Neural progenitor cell (in vitro differentiated cells): ENCODE results near the gene ZCCHC3. TPM values are rescaled to one million over a fixed set of nuclear protein-coding genes. Genes with fewer than 3 reads are reported as not detected.

Experiments used
- DNase-seq: peaks from one replicate; pipeline ENCODE4 v3.0.0-alpha.2; 2016; ENCODE audit warnings: low spot score
- H2AFZ ChIP-seq: fragments of 200-600 bp; sonication (generic); replicated peaks from 2 replicates; pipeline ENCODE4 v1.6.1; 2016; ENCODE audit warnings: antibody characterized with exemption
- H3F3A ChIP-seq: fragments of 200-600 bp; sonication (generic); 2 replicates; pipeline ENCODE4 v1.6.1; 2016; ENCODE audit warnings: antibody characterized with exemption, low read depth
- H3K27ac ChIP-seq: fragments of 200-600 bp; sonication (generic); 2 replicates; pipeline ENCODE4 v1.5.1; 2016; ENCODE audit warnings: mild to moderate bottlenecking
- H3K27me3 ChIP-seq: fragments of 200-600 bp; sonication (generic); 2 replicates; pipeline ENCODE4 v1.6.1; 2016; ENCODE audit warnings: mild to moderate bottlenecking, moderate library complexity
- H3K36me3 ChIP-seq: fragments of 200-600 bp; sonication (generic); 2 replicates; pipeline ENCODE4 v1.5.1; 2016
- H3K4me1 ChIP-seq: fragments of 200-600 bp; sonication (generic); 2 replicates; pipeline ENCODE4 v1.6.1; 2016; ENCODE audit warnings: mixed run types
- H3K4me2 ChIP-seq: fragments of 200-600 bp; sonication (generic); 2 replicates; pipeline ENCODE4 v1.6.1; 2016
- H3K4me3 ChIP-seq: fragments of 200-600 bp; sonication (generic); 2 replicates; pipeline ENCODE4 v1.5.1; 2016
- H3K79me2 ChIP-seq: fragments of 200-600 bp; sonication (generic); 2 replicates; pipeline ENCODE4 v1.6.1; 2016; ENCODE audit warnings: low read depth
- H3K9ac ChIP-seq: fragments of 200-600 bp; sonication (generic); 2 replicates; pipeline ENCODE4 v1.6.1; 2016
- H3K9me3 ChIP-seq: fragments of 200-600 bp; sonication (generic); 2 replicates; pipeline ENCODE4 v1.5.1; 2016; ENCODE audit warnings: low read depth
- H4K20me1 ChIP-seq: fragments of 200-600 bp; sonication (generic); 2 replicates; pipeline ENCODE4 v1.6.1; 2016; ENCODE audit warnings: low read depth
- H3K27ac Mint-ChIP-seq: 3 replicates; pipeline ENCODE4 v1.8.0; 2021; ENCODE audit warnings: mixed read lengths
- H3K27me3 Mint-ChIP-seq: 2 replicates; pipeline ENCODE4 v1.8.0; 2022; ENCODE audit warnings: low read depth, mild to moderate bottlenecking, inconsistent platforms, moderate library complexity, mixed read lengths; ENCODE audit not compliant: insufficient read depth
- H3K36me3 Mint-ChIP-seq: 3 replicates; pipeline ENCODE4 v1.8.0; 2021; ENCODE audit warnings: mixed read lengths
- H3K4me1 Mint-ChIP-seq: 3 replicates; pipeline ENCODE4 v1.8.0; 2021; ENCODE audit warnings: mixed read lengths
- H3K4me3 Mint-ChIP-seq: 3 replicates; pipeline ENCODE4 v1.8.0; 2021; ENCODE audit warnings: mild to moderate bottlenecking, moderate library complexity, mixed read lengths
- H3K9me3 Mint-ChIP-seq: 3 replicates; pipeline ENCODE4 v1.8.0; 2020; ENCODE audit warnings: mixed read lengths
- EZH2 ChIP-seq: fragments of 200-600 bp; sonication (generic); IDR thresholded peaks from 2 replicates; pipeline ENCODE4 v1.6.1; 2017; ENCODE audit warnings: antibody characterized with exemption, mild to moderate bottlenecking, moderate library complexity
- EZH2phosphoT487 ChIP-seq: fragments of 200-600 bp; sonication (generic); IDR thresholded peaks from 2 replicates; pipeline ENCODE4 v1.6.1; 2017; ENCODE audit warnings: antibody characterized with exemption
- total RNA-seq: library from RNA; depleted of rRNA; stranded (reverse); fragments of >200 nt; gene quantifications from 2 replicates; pipeline ENCODE4 v1.2.3, GENCODE V29; 2015; ENCODE audit warnings: low replicate concordance
- TF ChIP-seq, protein P1 (sequence below): fragments of 200-600 bp; sonication (generic); IDR thresholded peaks from 2 replicates; pipeline ENCODE4 v1.5.1; 2017; ENCODE audit warnings: antibody characterized with exemption, mild to moderate bottlenecking

ZCCHC3 gene
- total RNA-seq, 1 donor from 2014 or later = 24.2 TPM

DNA sequence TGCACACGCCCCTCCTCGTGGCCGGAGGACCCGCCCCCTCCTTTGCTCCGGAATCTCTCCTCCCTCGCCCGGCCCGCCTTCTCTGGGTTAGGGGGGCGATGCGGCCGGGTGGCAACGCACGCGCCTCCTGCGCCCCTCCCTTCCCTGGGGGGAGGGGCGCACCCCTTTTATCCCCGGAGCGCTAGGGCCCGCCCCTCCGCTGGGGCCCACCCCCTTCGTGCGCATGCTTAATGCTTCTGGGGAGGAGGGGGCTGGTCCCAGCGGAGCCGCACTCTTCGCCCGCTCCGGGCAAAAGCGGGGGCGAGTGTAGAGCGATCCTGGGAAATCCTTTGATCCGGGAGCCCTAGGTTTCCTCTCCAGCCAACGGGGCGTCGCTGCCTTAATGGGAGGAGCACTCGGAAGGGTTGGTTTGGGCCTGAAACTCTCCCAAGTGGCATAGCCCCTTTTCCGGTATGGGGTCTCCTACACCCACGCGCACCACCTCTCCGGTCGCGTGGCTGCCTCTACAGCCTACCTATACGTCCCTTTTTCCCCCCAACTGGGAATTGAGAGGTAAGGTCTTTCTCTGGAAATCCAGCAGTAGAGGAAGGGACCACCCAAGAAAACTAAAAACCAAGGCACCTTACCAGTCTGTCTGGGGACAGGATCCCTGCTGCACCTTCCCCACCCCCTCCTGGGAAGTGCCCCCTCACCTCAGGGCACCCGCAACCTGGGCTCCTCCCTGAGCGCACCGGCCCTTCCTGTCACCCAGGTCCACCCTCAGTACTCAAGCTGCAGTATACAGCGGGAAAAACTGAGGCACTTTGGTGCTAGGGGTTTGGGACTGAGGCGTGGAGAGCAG lies 30.0 kb downstream of the ZCCHC3 start:
- TF ChIP-seq EZH2 = no peak
- TF ChIP-seq, protein P1, sequence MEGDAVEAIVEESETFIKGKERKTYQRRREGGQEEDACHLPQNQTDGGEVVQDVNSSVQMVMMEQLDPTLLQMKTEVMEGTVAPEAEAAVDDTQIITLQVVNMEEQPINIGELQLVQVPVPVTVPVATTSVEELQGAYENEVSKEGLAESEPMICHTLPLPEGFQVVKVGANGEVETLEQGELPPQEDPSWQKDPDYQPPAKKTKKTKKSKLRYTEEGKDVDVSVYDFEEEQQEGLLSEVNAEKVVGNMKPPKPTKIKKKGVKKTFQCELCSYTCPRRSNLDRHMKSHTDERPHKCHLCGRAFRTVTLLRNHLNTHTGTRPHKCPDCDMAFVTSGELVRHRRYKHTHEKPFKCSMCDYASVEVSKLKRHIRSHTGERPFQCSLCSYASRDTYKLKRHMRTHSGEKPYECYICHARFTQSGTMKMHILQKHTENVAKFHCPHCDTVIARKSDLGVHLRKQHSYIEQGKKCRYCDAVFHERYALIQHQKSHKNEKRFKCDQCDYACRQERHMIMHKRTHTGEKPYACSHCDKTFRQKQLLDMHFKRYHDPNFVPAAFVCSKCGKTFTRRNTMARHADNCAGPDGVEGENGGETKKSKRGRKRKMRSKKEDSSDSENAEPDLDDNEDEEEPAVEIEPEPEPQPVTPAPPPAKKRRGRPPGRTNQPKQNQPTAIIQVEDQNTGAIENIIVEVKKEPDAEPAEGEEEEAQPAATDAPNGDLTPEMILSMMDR = no peak
- TF ChIP-seq EZH2phosphoT487 = no peak
- Histone ChIP-seq H3F3A (peaks cover 61% of the 10 kb centered on the region), H3K79me2 (peaks cover 65% of the 10 kb centered on the region), H3K4me1 (peaks cover 27% of the 10 kb centered on the region), H3K27me3 (no peaks in the 10 kb centered on the region), H3K4me3 (peak overlapping the region; percentile 97), H2AFZ (no peak overlapping the region), H3K36me3 (no peaks in the 10 kb centered on the region), H4K20me1 (peaks cover 51% of the 10 kb centered on the region), H3K27ac (no peak overlapping the region), H3K9me3 (no peaks in the 10 kb centered on the region), H3K9ac (peak overlapping the region; percentile 38), H3K4me2 (peak overlapping the region; percentile 94)
- peaks cover 13% of the 10 kb centered on the region for H3K36me3 Mint-ChIP-seq
- no peak overlapping the region for H3K27ac Mint-ChIP-seq
- DNase-seq = peak; percentile 98
- H3K9me3 Mint-ChIP-seq = peaks cover 2% of the 10 kb centered on the region
- H3K4me3 Mint-ChIP-seq = peak overlapping the region; percentile 94
- H3K27me3 Mint-ChIP-seq = peaks cover 9% of the 10 kb centered on the region
- H3K4me1 Mint-ChIP-seq = peaks cover 43% of the 10 kb centered on the region

DNA sequence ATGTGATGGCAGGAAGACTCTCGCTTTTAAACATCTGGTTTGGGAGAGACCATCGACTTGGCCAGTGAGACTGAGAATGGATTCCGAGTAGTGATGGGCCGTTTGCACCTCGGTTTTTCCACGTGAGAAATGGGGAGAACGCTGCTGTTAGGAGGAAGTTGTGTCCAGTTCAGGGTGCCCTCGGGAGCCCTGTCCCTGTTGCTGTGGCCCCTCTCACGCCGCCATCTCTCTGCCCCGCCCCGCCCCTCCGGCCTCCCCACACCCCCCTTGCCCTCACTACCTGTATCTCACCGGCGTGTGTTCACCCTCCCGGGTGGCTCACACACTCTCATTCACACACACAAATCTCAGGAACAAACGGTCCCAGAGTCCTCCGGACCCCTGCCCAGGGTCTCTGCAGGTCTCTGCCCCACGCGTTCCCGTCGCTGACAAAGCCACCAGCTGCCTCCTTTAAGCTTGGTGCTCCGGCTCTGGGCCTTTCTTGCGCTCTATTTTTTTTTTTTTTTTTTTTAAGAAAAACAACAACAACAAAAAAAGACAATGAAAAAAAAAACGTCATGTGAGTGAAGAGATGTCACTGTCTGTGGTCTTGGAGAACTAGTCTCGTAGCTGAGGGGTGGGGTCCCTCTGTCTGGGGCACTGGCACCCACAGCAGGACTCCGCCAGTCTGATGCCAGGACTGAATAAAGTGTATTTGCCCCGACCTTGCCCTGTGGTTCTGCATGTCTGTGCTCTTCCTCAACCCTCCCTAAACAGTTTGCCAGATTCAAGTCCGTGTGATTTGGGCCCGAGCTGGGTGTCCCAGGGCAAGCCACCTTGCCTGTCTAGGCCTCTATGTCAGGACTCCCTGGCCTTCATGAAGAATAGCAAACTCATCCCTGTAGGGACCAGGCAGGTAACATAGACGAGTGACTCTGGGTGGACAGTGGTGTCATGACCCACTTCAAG lies 30.9 kb downstream of the ZCCHC3 start:
- Histone ChIP-seq H3K4me1 (peaks cover 26% of the 10 kb centered on the region), H3K4me3 (peak overlapping the region; percentile 97), H4K20me1 (peaks cover 60% of the 10 kb centered on the region), H3K79me2 (peaks cover 58% of the 10 kb centered on the region), H3K9me3 (no peaks in the 10 kb centered on the region), H3F3A (peaks cover 56% of the 10 kb centered on the region), H3K27me3 (no peaks in the 10 kb centered on the region), H2AFZ (no peak overlapping the region), H3K36me3 (no peaks in the 10 kb centered on the region), H3K9ac (peak overlapping the region; percentile 38), H3K4me2 (peak overlapping the region; percentile 94), H3K27ac (no peak overlapping the region)
- TF ChIP-seq EZH2phosphoT487 (no peak), EZH2 (no peak)
- TF ChIP-seq, protein P1 = no peak
- H3K9me3 Mint-ChIP-seq = peaks cover 2% of the 10 kb centered on the region
- no peak for DNase-seq
- peaks cover 5% of the 10 kb centered on the region for H3K27me3 Mint-ChIP-seq
- H3K4me3 Mint-ChIP-seq = peak overlapping the region; percentile 94
- H3K4me1 Mint-ChIP-seq = peaks cover 39% of the 10 kb centered on the region
- peak overlapping the region; percentile 73 for H3K27ac Mint-ChIP-seq
- peaks cover 12% of the 10 kb centered on the region for H3K36me3 Mint-ChIP-seq

DNA sequence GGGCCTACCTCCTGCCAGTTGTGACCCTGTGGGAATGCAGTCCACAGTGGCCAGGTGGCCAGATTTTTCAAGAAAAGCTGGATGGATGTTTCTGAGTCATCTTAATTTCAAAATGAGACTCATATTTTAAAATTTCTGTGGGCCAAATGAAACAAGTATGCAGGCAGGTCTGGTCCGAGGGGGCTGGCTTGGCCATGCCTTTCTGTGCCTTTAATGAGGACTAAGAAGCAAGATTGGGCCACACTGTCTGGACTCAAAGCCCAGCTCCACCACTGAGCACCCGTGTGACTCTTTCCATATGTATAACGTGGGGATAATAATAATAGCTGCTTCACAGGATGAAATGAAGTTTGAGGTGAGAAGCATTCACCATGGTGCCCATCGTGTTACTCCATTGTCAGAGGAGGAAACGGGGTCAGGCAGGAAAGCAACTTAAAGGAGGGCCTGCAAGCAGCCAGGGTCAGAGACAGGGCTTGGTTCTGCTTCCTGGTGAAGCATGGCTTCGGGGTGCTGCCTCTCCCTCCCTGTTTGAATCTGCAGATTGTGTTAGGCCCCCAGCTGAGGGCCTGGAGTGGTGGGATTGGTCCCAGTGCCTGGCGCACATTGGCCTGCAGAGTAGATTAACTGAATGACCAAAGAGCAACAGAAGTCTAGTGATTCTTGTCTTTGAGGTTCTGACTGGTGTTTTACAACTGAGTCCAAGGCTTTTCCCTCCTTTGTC lies 31.8 kb downstream of the ZCCHC3 start:
- Histone ChIP-seq H3K27me3 (no peaks in the 10 kb centered on the region), H3K4me1 (peaks cover 21% of the 10 kb centered on the region), H4K20me1 (peaks cover 60% of the 10 kb centered on the region), H3K4me2 (peak overlapping the region; percentile 94), H3K9me3 (no peaks in the 10 kb centered on the region), H2AFZ (no peak overlapping the region), H3K36me3 (no peaks in the 10 kb centered on the region), H3F3A (peaks cover 47% of the 10 kb centered on the region), H3K4me3 (peak overlapping the region; percentile 97), H3K79me2 (peaks cover 56% of the 10 kb centered on the region), H3K27ac (no peak overlapping the region), H3K9ac (no peak overlapping the region)
- Mint-ChIP-seq H3K36me3 (peaks cover 15% of the 10 kb centered on the region), H3K27ac (peak overlapping the region; percentile 73), H3K27me3 (peaks cover 3% of the 10 kb centered on the region), H3K9me3 (peaks cover 2% of the 10 kb centered on the region), H3K4me3 (peak overlapping the region; percentile 94), H3K4me1 (peaks cover 34% of the 10 kb centered on the region)
- DNase-seq = no peak
- TF ChIP-seq EZH2phosphoT487 (no peak), EZH2 (no peak)
- TF ChIP-seq, protein P1 = no peak
